SK-N-SH treated with all-trans-retinoic acid at 6 μM for 48 hours (cell line): ENCODE results near the gene EHD4.

ENCODE experiments used
- ARNTL ChIP-seq: fragments of 450-650 bp; formaldehyde crosslinking; IDR thresholded peaks from 2 replicates; pipeline ENCODE4 v1.5.0; 2020; ENCODE audit warnings: low read depth, mild to moderate bottlenecking, moderate library complexity, borderline replicate concordance
- CSRNP3 ChIP-seq: fragments of 250-450 bp; sonication (Bioruptor Pico); IDR thresholded peaks from 2 replicates; pipeline ENCODE4 v1.5.1; 2021; ENCODE audit warnings: mild to moderate bottlenecking, moderate library complexity
- ISL1 ChIP-seq: fragments of 250-450 bp; sonication (Bioruptor Pico); IDR thresholded peaks from 2 replicates; pipeline ENCODE4 v2.1.2; 2022; ENCODE audit warnings: mild to moderate bottlenecking, moderate library complexity
- OSR1 ChIP-seq: fragments of 250-450 bp; sonication (Bioruptor Pico); IDR thresholded peaks from 2 replicates; pipeline ENCODE4 v1.8.0; 2022; ENCODE audit warnings: moderate library complexity, mild to moderate bottlenecking, inconsistent platforms
- POU6F1 ChIP-seq: fragments of 250-450 bp; sonication (Bioruptor Pico); IDR thresholded peaks from 2 replicates; pipeline ENCODE4 v1.8.0; 2021; ENCODE audit warnings: low read depth, mild to moderate bottlenecking, moderate library complexity, borderline replicate concordance
- RARB ChIP-seq: fragments of 250-450 bp; sonication (Bioruptor Pico); IDR thresholded peaks from 2 replicates; pipeline ENCODE4 v1.8.0; 2021; ENCODE audit warnings: mild to moderate bottlenecking, moderate library complexity
- ZC3H10 ChIP-seq: fragments of 250-450 bp; sonication (Bioruptor Pico); IDR thresholded peaks from 2 replicates; pipeline ENCODE4 v1.5.1; 2021; ENCODE audit warnings: mild to moderate bottlenecking, moderate library complexity
- ZFP3 ChIP-seq: fragments of 250-450 bp; sonication (Bioruptor Pico); IDR thresholded peaks from 2 replicates; pipeline ENCODE4 v1.5.0; 2020; ENCODE audit warnings: mild to moderate bottlenecking, moderate library complexity
- ZFP30 ChIP-seq: fragments of 450-650 bp; formaldehyde crosslinking; IDR thresholded peaks from 2 replicates; pipeline ENCODE4 v1.5.0; 2022; ENCODE audit warnings: mild to moderate bottlenecking, moderate library complexity
- TF ChIP-seq, protein P1 (sequence below): fragments of 250-450 bp; sonication (Bioruptor Pico); IDR thresholded peaks from 2 replicates; pipeline ENCODE4 v1.5.1; 2020; ENCODE audit warnings: low read depth, mild to moderate bottlenecking, moderate library complexity
- TF ChIP-seq, protein P2 (sequence below): fragments of 250-450 bp; sonication (Bioruptor Pico); IDR thresholded peaks from 2 replicates; pipeline ENCODE4 v1.8.0; 2020; ENCODE audit warnings: mild to moderate bottlenecking, moderate library complexity, borderline replicate concordance

DNA sequence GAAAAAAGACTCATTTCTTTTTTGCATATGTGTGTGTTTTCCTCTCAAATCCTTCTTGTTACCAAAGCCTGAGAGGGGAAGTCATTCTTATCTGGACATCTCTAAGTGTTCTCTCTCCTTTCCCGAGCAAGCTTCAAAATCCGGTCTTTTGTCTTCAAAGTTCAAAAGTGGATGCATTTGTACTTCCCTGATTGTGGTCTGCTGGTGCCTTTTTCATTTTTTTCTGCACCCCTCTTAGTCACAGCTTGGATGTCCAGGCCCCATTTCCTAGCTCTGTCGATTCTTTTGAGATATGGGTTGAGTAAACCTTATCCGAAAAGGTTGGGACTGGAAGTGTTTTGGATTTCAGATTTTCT, 34.8 kb downstream of the EHD4 start:
- TF ChIP-seq ISL1 (no peak), ARNTL (CRISPR knock-in tag) (no peak), CSRNP3 (CRISPR knock-in tag) (no peak), RARB (no peak), ZFP3 (CRISPR knock-in tag) (no peak), OSR1 (CRISPR knock-in tag) (no peak), ZFP30 (CRISPR knock-in tag) (no peak), POU6F1 (no peak), ZC3H10 (CRISPR knock-in tag) (no peak)
- TF ChIP-seq, protein P1, sequence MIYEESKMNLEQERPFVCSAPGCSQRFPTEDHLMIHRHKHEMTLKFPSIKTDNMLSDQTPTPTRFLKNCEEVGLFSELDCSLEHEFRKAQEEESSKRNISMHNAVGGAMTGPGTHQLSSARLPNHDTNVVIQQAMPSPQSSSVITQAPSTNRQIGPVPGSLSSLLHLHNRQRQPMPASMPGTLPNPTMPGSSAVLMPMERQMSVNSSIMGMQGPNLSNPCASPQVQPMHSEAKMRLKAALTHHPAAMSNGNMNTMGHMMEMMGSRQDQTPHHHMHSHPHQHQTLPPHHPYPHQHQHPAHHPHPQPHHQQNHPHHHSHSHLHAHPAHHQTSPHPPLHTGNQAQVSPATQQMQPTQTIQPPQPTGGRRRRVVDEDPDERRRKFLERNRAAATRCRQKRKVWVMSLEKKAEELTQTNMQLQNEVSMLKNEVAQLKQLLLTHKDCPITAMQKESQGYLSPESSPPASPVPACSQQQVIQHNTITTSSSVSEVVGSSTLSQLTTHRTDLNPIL (CRISPR knock-in tag): no peak
- TF ChIP-seq, protein P2, sequence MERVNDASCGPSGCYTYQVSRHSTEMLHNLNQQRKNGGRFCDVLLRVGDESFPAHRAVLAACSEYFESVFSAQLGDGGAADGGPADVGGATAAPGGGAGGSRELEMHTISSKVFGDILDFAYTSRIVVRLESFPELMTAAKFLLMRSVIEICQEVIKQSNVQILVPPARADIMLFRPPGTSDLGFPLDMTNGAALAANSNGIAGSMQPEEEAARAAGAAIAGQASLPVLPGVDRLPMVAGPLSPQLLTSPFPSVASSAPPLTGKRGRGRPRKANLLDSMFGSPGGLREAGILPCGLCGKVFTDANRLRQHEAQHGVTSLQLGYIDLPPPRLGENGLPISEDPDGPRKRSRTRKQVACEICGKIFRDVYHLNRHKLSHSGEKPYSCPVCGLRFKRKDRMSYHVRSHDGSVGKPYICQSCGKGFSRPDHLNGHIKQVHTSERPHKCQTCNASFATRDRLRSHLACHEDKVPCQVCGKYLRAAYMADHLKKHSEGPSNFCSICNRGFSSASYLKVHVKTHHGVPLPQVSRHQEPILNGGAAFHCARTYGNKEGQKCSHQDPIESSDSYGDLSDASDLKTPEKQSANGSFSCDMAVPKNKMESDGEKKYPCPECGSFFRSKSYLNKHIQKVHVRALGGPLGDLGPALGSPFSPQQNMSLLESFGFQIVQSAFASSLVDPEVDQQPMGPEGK: no peak
